Rectal smooth muscle tissue (tissue), 1 donor: Measurements from ENCODE around the gene CIAO3.

Experiments used
- H3K27ac ChIP-seq: one replicate; pipeline ENCODE4 v1.7.0; 2013; ENCODE audit warnings: low read depth, low read length, inconsistent platforms
- H3K27me3 ChIP-seq: one replicate; pipeline ENCODE4 v1.7.0; 2013; ENCODE audit warnings: low read length; ENCODE audit not compliant: control insufficient read depth, insufficient read depth
- H3K36me3 ChIP-seq: one replicate; pipeline ENCODE4 v1.7.0; 2013; ENCODE audit warnings: low read length; ENCODE audit not compliant: control insufficient read depth, insufficient read depth
- H3K4me1 ChIP-seq: one replicate; pipeline ENCODE4 v1.7.0; 2013; ENCODE audit warnings: low read length; ENCODE audit not compliant: control insufficient read depth, insufficient read depth
- H3K4me3 ChIP-seq: one replicate; pipeline ENCODE4 v1.7.0; 2013; ENCODE audit warnings: low read length
- H3K9ac ChIP-seq: one replicate; pipeline ENCODE4 v1.7.0; 2013; ENCODE audit warnings: low read length

CIAO3 gene

GRCh38 chr16:704047-704446 is 36.8 kb downstream of the CIAO3 start:
- no peaks in the 10 kb centered on the region for H3K4me1 ChIP-seq
- H3K27ac ChIP-seq = no peak overlapping the region
- H3K9ac ChIP-seq = no peak overlapping the region
- no peaks in the 10 kb centered on the region for H3K36me3 ChIP-seq
- H3K27me3 ChIP-seq = peaks cover 69% of the 10 kb centered on the region
- no peak overlapping the region for H3K4me3 ChIP-seq

- Histone ChIP-seq H3K36me3 (no peaks in the 10 kb centered on the region), H3K27me3 (peaks cover 66% of the 10 kb centered on the region), H3K9ac (no peak overlapping the region), H3K4me3 (no peak overlapping the region), H3K4me1 (no peaks in the 10 kb centered on the region), H3K27ac (no peak overlapping the region)
These were observed 37.4 kb downstream of the CIAO3 start for GRCh38 chr16:703406-703805.

- Histone ChIP-seq H3K4me1 (no peaks in the 10 kb centered on the region), H3K27ac (no peak overlapping the region), H3K27me3 (peaks cover 58% of the 10 kb centered on the region), H3K9ac (no peak overlapping the region), H3K4me3 (no peak overlapping the region), H3K36me3 (no peaks in the 10 kb centered on the region)
These were observed 38.5 kb downstream of the CIAO3 start for GRCh38 chr16:702341-702740.

- H3K4me1 ChIP-seq = no peaks in the 10 kb centered on the region
- H3K36me3 ChIP-seq = no peaks in the 10 kb centered on the region
- peaks cover 48% of the 10 kb centered on the region for H3K27me3 ChIP-seq
- no peak overlapping the region for H3K9ac ChIP-seq
- H3K27ac ChIP-seq = no peak overlapping the region
- no peak overlapping the region for H3K4me3 ChIP-seq
These were observed 39.9 kb downstream of the CIAO3 start for GRCh38 chr16:700684-701584.

- Histone ChIP-seq H3K4me3 (no peak overlapping the region), H3K4me1 (no peaks in the 10 kb centered on the region), H3K27me3 (peaks cover 47% of the 10 kb centered on the region), H3K9ac (no peak overlapping the region), H3K36me3 (no peaks in the 10 kb centered on the region), H3K27ac (no peak overlapping the region)
These were observed 41.7 kb downstream of the CIAO3 start for GRCh38 chr16:698911-699671.

- Histone ChIP-seq H3K9ac (no peak overlapping the region), H3K27me3 (peaks cover 22% of the 10 kb centered on the region), H3K36me3 (no peaks in the 10 kb centered on the region), H3K27ac (no peak overlapping the region), H3K4me1 (no peaks in the 10 kb centered on the region), H3K4me3 (peak overlapping the region; percentile 51)
These were observed 45.3 kb downstream of the CIAO3 start for GRCh38 chr16:695355-696089.

- H3K4me1 ChIP-seq = no peaks in the 10 kb centered on the region
- H3K4me3 ChIP-seq = peak overlapping the region; percentile 33
- H3K9ac ChIP-seq = no peak overlapping the region
- H3K27ac ChIP-seq = no peak overlapping the region
- no peaks in the 10 kb centered on the region for H3K36me3 ChIP-seq
- H3K27me3 ChIP-seq = peaks cover 15% of the 10 kb centered on the region
These were observed 45.9 kb downstream of the CIAO3 start for GRCh38 chr16:694863-695354.

GRCh38 chr16:694187-694862 is 46.5 kb downstream of the CIAO3 start:
- peaks cover 14% of the 10 kb centered on the region for H3K27me3 ChIP-seq
- no peak overlapping the region for H3K4me3 ChIP-seq
- no peak overlapping the region for H3K27ac ChIP-seq
- no peaks in the 10 kb centered on the region for H3K36me3 ChIP-seq
- no peak overlapping the region for H3K9ac ChIP-seq
- peaks cover 5% of the 10 kb centered on the region for H3K4me1 ChIP-seq

GRCh38 chr16:693766-694165 is 47.0 kb downstream of the CIAO3 start:
- Histone ChIP-seq H3K4me3 (no peak overlapping the region), H3K27ac (no peak overlapping the region), H3K36me3 (no peaks in the 10 kb centered on the region), H3K4me1 (peaks cover 5% of the 10 kb centered on the region), H3K9ac (no peak overlapping the region), H3K27me3 (peaks cover 12% of the 10 kb centered on the region)

GRCh38 chr16:693364-693763 is 47.4 kb downstream of the CIAO3 start:
- Histone ChIP-seq H3K27me3 (peaks cover 12% of the 10 kb centered on the region), H3K4me1 (peaks cover 5% of the 10 kb centered on the region), H3K9ac (no peak overlapping the region), H3K27ac (no peak overlapping the region), H3K36me3 (no peaks in the 10 kb centered on the region), H3K4me3 (no peak overlapping the region)

- no peak overlapping the region for H3K27ac ChIP-seq
- no peak overlapping the region for H3K9ac ChIP-seq
- no peak overlapping the region for H3K4me3 ChIP-seq
- H3K4me1 ChIP-seq = peaks cover 5% of the 10 kb centered on the region
- H3K36me3 ChIP-seq = no peaks in the 10 kb centered on the region
- H3K27me3 ChIP-seq = peaks cover 12% of the 10 kb centered on the region
These were observed 48.3 kb downstream of the CIAO3 start for GRCh38 chr16:692356-693108.
